SK-N-SH (cell line): Measurements from ENCODE around the gene NCK1.

ENCODE experiments used
- CTCF ChIP-seq: fragments of 200-600 bp; sonication (generic); IDR thresholded peaks from 2 replicates; pipeline ENCODE4 v1.6.1; 2017; ENCODE audit warnings: antibody characterized with exemption, mild to moderate bottlenecking, moderate library complexity
- GABPA ChIP-seq: IDR thresholded peaks from 2 replicates; pipeline ENCODE4 v1.4.0; 2012; ENCODE audit warnings: low read depth, mild to moderate bottlenecking
- POLR2AphosphoS5 ChIP-seq: IDR thresholded peaks from 2 replicates; pipeline ENCODE4 v1.6.1; 2012; ENCODE audit warnings: low read depth, low read length
- RAD21 ChIP-seq: IDR thresholded peaks from 2 replicates; pipeline ENCODE4 v1.6.1; 2012; ENCODE audit warnings: mild to moderate bottlenecking, low read length
- SIN3A ChIP-seq: IDR thresholded peaks from 2 replicates; pipeline ENCODE4 v1.6.1; 2012; ENCODE audit warnings: low read depth, mild to moderate bottlenecking, low read length, moderate library complexity, borderline replicate concordance

GRCh38 chr3:136959599-136959998, 97.6 kb downstream of the NCK1 start:
- TF ChIP-seq GABPA (no peak), POLR2AphosphoS5 (no peak), CTCF (no peak), RAD21 (no peak), SIN3A (no peak)
